Measurements from ENCODE around the gene AUTS2.

GRCh38 chr7:70018700-70019099 is 420.4 kb downstream of the AUTS2 start:
- TF ChIP-seq L3MBTL2 (conservative IDR thresholded peaks at IDR 0.05) (no peak), SP1 (IDR thresholded peaks at IDR 0.05) (no peak), CTBP1 (IDR thresholded peaks at IDR 0.05; ENCODE audit: borderline replicate concordance) (no peak)
